Psoas muscle (tissue), 8 donors: ENCODE data around the gene OTUD4. TPM values are rescaled to one million over a fixed set of nuclear protein-coding genes. Genes with fewer than 3 reads are reported as not detected.
A peak's percentile ranks its signal among the peaks of the same experiment; 100 is the strongest.

Experiments
- ATAC-seq, 4 donors: fragments of 200-7000 bp; cut with Tn5 transposase; one replicate each; pipeline ENCODE4 v1.9.1; 2020; ENCODE audit warnings: moderate library complexity in 3 of 4, mild to moderate bottlenecking in 2 of 4
- DNase-seq, 2 donors: peaks; one replicate each; pipeline ENCODE4 v3.0.0-alpha.2; 2020
- H3K27ac ChIP-seq: fragments of 200-600 bp; one replicate; pipeline ENCODE4 v1.8.0; 2022
- H3K27me3 ChIP-seq, 3 donors: fragments of 200-600 bp in 1 of 3; one replicate each; pipeline versions ENCODE4 v1.6.1 to v1.8.0; 2013 to 2022; ENCODE audit warnings: low read length in 2 of 3, mild to moderate bottlenecking in 2 of 3, moderate library complexity in 1 of 3; ENCODE audit not compliant: insufficient read depth in 3 of 3
- H3K36me3 ChIP-seq, 2 donors: fragments of 200-600 bp in 1 of 2; one replicate each; pipeline versions ENCODE4 v1.6.1 to v1.8.0; 2013 to 2022; ENCODE audit warnings: low read depth in 1 of 2, mild to moderate bottlenecking in 1 of 2, moderate library complexity in 1 of 2; ENCODE audit not compliant: insufficient read depth in 1 of 2
- H3K4me1 ChIP-seq: fragments of 200-600 bp; one replicate; pipeline ENCODE4 v1.8.0; 2022
- H3K4me3 ChIP-seq: fragments of 200-600 bp; one replicate; pipeline ENCODE4 v1.8.0; 2022; ENCODE audit warnings: mild to moderate bottlenecking
- H3K9me3 ChIP-seq: fragments of 200-600 bp; one replicate; pipeline ENCODE4 v1.8.0; 2022
- CTCF ChIP-seq: fragments of 200-600 bp; IDR thresholded peaks from one replicate; pipeline ENCODE4 v1.8.0; 2022; ENCODE audit warnings: antibody characterized with exemption
- WGBS, 3 donors: extraction: QIAGEN DNeasy Blood & Tissue Kit; methylation state at CpG; one replicate each; pipeline versions ENCODE4 v1.1.6 to v1.1.7; 2013; 5-methylcytosine and 5-hydroxymethylcytosine counted together
- intact Hi-C, 2 donors: fragments of 100-400 bp; cut with DNase I; formaldehyde crosslinking; loops; one replicate each; pipeline versions ENCODE4 v1.11.0 to v1.14.2; 2022
- polyA plus RNA-seq, 3 donors: library from polyadenylated mRNA; stranded (reverse); fragments of 200-250 nt; gene quantifications; one replicate each; pipeline ENCODE4 v1.2.3, GENCODE V29; 2013
- total RNA-seq, 4 donors: library from RNA; stranded (reverse); fragmentation: NEBNext Ultra II Directional in 2 of 4; extraction: Animal tissue kit (Norgen Biotek cat#: 25700) in 2 of 4; gene quantifications; one replicate each; pipeline versions ENCODE4 v1.2.1 to v1.2.4, GENCODE V29; 2021 to 2023
- donor health status: healthy with polysubstance abuse.
- donor health status: DM: no; HTN: no; CAD: no; lungs with moderate emphysema.
- donor health status: Bipolar disorder and iron deficiency.
- donor health status: healthy.
- donor health status: DM: yes; HTN: yes; CAD: no.
- donor health status: DM: no; HTN: no; CAD: no.
- donor health status: DM: no; HTN: no; CAD: no.
- donor health status: DM: yes; HTN: yes; CAD: no.

OTUD4 gene
- total and polyA plus RNA-seq, 7 donors: 20.5 to 88.0 (median 53.6) TPM

DNA sequence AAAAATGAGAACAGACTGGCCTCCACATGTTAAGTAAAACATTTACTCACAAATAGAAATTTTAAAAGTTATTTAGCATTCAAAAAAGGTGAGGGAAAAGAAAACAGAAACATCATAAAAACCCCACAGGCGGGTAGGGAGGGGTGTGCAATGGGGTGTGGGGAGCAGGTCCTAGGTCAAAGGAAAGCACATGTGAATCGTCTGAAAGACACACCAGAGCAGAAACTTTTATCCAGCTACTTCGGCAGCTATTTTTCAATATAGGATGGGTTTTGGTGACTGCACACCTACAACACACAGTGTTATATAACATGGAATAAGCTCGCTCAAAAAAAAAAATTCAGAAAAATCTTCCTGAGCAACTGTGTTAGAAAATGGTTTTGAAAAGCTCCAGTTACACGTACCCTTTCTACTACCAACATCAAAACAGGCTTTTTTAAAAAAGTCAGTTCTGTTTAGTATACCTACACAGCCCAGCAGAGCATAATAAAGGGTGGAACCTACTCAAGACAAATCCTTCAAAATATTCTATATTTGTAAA, 1.6 kb downstream of the OTUD4 start:
- intact Hi-C loops: loop anchor here in 1 of 2 donors (10.0 kb wide), 1 partner anchor 1994 kb away; the partner anchor contains the start of gene USP38
- Histone ChIP-seq H3K4me3 (peak overlapping the region; percentile 83), H3K9me3 (no peaks in the 10 kb centered on the region), H3K36me3 (peaks cover 0 to 5% of the 10 kb centered on the region in 2 donors), H3K27me3 (no peaks in the 10 kb centered on the region), H3K4me1 (peaks cover 47% of the 10 kb centered on the region), H3K27ac (peak overlapping the region; percentile 97)
- DNase-seq: no peak
- no peak for ATAC-seq
- 1 to 2% (median 2%) methylated on average over 5 of the region's 5 CpGs for WGBS, 3 donors
- TF ChIP-seq CTCF: no peak

GRCh38 chr4:145177906-145178538, 2.4 kb downstream of the OTUD4 start:
- WGBS, 3 donors: 6 to 11% (median 9%) methylated on average over 9 of the region's 9 CpGs

GRCh38 chr4:145177511-145177905, 2.9 kb downstream of the OTUD4 start:
- peaks cover 42% of the 10 kb centered on the region for H3K4me1 ChIP-seq
- H3K36me3 ChIP-seq: peaks cover 0 to 11% of the 10 kb centered on the region in 2 donors
- 1 to 4% (median 2%) methylated on average over 4 of the region's 4 CpGs for WGBS, 3 donors
- no peak for TF ChIP-seq CTCF
- intact Hi-C loops: loop anchor here in 1 of 2 donors (10.0 kb wide), 1 partner anchor 1993 kb away; the partner anchor contains the start of gene USP38
- no peak for DNase-seq
- H3K27me3 ChIP-seq: no peaks in the 10 kb centered on the region
- H3K9me3 ChIP-seq: no peaks in the 10 kb centered on the region
- ATAC-seq: peak in 3 of 4 donors; percentile 33 to 43 (median 35)
- H3K27ac ChIP-seq: peak overlapping the region; percentile 97
- peak overlapping the region; percentile 83 for H3K4me3 ChIP-seq

More at GRCh38 chr4:145177906-145178538, 2.4 kb downstream of the OTUD4 start:
- Histone ChIP-seq H3K27ac (peak overlapping the region; percentile 97), H3K36me3 (peaks cover 0 to 11% of the 10 kb centered on the region in 2 donors), H3K9me3 (no peaks in the 10 kb centered on the region), H3K4me3 (peak overlapping the region; percentile 83), H3K27me3 (no peaks in the 10 kb centered on the region), H3K4me1 (peaks cover 44% of the 10 kb centered on the region)
- intact Hi-C loops: loop anchor here in 1 of 2 donors (10.0 kb wide), 1 partner anchor 1993 kb away; the partner anchor contains the start of gene USP38
- no peak for TF ChIP-seq CTCF
- ATAC-seq: no peak
- DNase-seq: no peak

DNA sequence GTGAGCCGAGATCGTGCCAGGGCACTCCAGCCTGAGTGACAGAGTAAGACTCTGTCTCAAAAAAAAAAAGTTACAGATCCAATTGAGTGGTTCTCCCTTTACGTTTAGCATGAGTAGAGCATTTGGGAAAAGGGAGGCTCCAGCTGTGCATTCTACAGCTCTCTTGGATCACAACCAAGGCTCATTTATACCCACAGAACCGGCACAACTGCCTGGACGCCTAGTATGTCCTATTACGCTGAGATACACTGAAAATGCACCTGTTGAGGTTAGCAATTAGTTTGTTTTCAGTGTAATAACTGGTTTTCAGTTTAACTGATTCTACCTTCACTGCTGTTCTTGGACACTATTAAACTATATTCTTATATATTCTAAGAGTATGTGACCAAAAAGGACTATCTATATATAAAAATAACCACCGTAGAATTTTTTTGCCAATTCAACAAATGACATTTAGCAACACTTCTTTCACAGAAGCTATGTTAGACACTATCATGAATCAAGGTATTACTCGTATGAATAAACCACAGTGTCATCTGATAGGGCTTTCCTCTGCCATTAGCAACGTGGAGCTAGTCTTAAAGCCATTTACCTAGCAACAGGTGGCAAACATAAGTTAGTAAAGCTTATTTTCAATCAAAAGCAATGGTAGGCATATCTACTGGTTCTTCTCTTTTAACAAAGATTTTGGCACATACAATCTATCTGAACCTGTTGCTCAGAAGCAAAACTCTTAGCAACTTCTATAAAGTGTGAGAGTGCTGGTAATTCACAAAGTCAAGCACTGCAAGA, 3.6 kb downstream of the OTUD4 start:
- 20 to 27% (median 23%) methylated on average over 9 of the region's 9 CpGs for WGBS, 3 donors
- ATAC-seq (no peak), DNase-seq (no peak)
- H3K27me3 ChIP-seq: no peaks in the 10 kb centered on the region
- peaks cover 0 to 14% of the 10 kb centered on the region in 2 donors for H3K36me3 ChIP-seq
- no peaks in the 10 kb centered on the region for H3K9me3 ChIP-seq
- peaks cover 46% of the 10 kb centered on the region for H3K4me1 ChIP-seq
- peak overlapping the region; percentile 97 for H3K27ac ChIP-seq
- TF ChIP-seq CTCF: no peak
- peak overlapping the region; percentile 83 for H3K4me3 ChIP-seq
- intact Hi-C loops: loop anchor here in 1 of 2 donors (10.0 kb wide), 1 partner anchor 1992 kb away; the partner anchor contains the start of gene USP38
